Medulla oblongata (tissue), 1 donor: Measurements from ENCODE around the gene DRC1.

Source experiments
- DNase-seq: peaks from one replicate; pipeline ENCODE4 v3.0.0-alpha.2; 2015; ENCODE audit errors: extremely low spot score

The DRC1 gene

GRCh38 chr2:26493566-26493965 is 91.8 kb downstream of the DRC1 start:
- DNase-seq = no peak

- DNase-seq = no peak
Measured at GRCh38 chr2:26494199-26494598, 92.5 kb downstream of the DRC1 start.

GRCh38 chr2:26494891-26495290 is 93.2 kb downstream of the DRC1 start:
- DNase-seq = no peak

- DNase-seq = no peak
Measured at GRCh38 chr2:26495705-26496297, 94.1 kb downstream of the DRC1 start.

GRCh38 chr2:26500406-26500805 is 98.7 kb downstream of the DRC1 start:
- DNase-seq = no peak

- DNase-seq = peak; percentile 75
Measured at GRCh38 chr2:26503231-26503880, 101.6 kb downstream of the DRC1 start.

- no peak for DNase-seq
Measured at GRCh38 chr2:26504002-26504401, 102.3 kb downstream of the DRC1 start.

GRCh38 chr2:26506279-26506678 is 104.6 kb downstream of the DRC1 start:
- DNase-seq = no peak
